Measurements from ENCODE around the gene IFTAP.

IFTAP gene

GRCh38 chr11:36598051-36598450 is 3.7 kb downstream of the IFTAP start, which contains the start of gene RAG2:
Gene RAG2 (minus strand): TSS chr11:36598236. CDS start chr11:36594168, 4,068 bp downstream.
- DNase-seq (ENCODE audit: low read depth) = no peak
- TF ChIP-seq CTCF (conservative IDR thresholded peaks at IDR 0.05; ENCODE audit: low read length) = no peak
- H3K4me3 ChIP-seq (ENCODE audit: low read length) = no peak within 1 kb of the TSS

GRCh38 chr11:36600180-36600579 is 5.9 kb downstream of the IFTAP start:
- DNase-seq (ENCODE audit: low read depth) = no peak
- no peak overlapping the region for H3K4me3 ChIP-seq (ENCODE audit: low read length)
- TF ChIP-seq CTCF (conservative IDR thresholded peaks at IDR 0.05; ENCODE audit: low read length) = no peak

- no peak for TF ChIP-seq CTCF (conservative IDR thresholded peaks at IDR 0.05; ENCODE audit: low read length)
- no peak for DNase-seq (ENCODE audit: low read depth)
- no peak overlapping the region for H3K4me3 ChIP-seq (ENCODE audit: low read length)
These were observed 6.9 kb downstream of the IFTAP start for GRCh38 chr11:36601155-36601554.

- no peak for DNase-seq (ENCODE audit: low read depth)
- H3K4me3 ChIP-seq (ENCODE audit: low read length) = no peak overlapping the region
- no peak for TF ChIP-seq CTCF (conservative IDR thresholded peaks at IDR 0.05; ENCODE audit: low read length)
These were observed 7.8 kb downstream of the IFTAP start for GRCh38 chr11:36602135-36602534.

GRCh38 chr11:36605221-36606216 is 11.2 kb downstream of the IFTAP start:
- TF ChIP-seq CTCF (conservative IDR thresholded peaks at IDR 0.05; ENCODE audit: low read length) = no peak
- no peak for DNase-seq (ENCODE audit: low read depth)
- H3K4me3 ChIP-seq (ENCODE audit: low read length) = no peak overlapping the region

GRCh38 chr11:36608491-36609199 is 14.3 kb downstream of the IFTAP start:
- no peak for DNase-seq (ENCODE audit: low read depth)
- no peak for TF ChIP-seq CTCF (conservative IDR thresholded peaks at IDR 0.05; ENCODE audit: low read length)
- H3K4me3 ChIP-seq (ENCODE audit: low read length) = no peak overlapping the region
